ENCODE data around the gene SGMS1.

DNA sequence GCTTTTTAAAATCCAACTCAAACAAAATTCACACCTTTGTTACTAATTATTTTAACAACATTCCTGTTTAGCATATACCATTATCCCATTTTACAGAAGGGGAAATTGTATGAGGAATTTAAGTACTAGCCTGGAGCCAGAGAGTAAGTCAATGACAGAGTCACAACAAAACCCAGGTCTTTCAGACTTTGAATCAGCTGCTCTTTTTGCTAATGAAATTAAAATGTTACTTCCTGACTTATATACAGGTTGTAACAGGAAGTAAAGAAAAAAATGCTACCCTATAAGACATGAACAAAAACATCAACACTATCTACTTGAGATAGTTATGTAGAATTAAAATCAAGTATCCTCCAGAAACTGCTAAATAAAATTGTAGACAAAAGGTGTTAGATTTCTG, 289.9 kb downstream of the SGMS1 start:
- TF ChIP-seq, protein P1, sequence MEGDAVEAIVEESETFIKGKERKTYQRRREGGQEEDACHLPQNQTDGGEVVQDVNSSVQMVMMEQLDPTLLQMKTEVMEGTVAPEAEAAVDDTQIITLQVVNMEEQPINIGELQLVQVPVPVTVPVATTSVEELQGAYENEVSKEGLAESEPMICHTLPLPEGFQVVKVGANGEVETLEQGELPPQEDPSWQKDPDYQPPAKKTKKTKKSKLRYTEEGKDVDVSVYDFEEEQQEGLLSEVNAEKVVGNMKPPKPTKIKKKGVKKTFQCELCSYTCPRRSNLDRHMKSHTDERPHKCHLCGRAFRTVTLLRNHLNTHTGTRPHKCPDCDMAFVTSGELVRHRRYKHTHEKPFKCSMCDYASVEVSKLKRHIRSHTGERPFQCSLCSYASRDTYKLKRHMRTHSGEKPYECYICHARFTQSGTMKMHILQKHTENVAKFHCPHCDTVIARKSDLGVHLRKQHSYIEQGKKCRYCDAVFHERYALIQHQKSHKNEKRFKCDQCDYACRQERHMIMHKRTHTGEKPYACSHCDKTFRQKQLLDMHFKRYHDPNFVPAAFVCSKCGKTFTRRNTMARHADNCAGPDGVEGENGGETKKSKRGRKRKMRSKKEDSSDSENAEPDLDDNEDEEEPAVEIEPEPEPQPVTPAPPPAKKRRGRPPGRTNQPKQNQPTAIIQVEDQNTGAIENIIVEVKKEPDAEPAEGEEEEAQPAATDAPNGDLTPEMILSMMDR (IDR thresholded peaks at IDR 0.05; ENCODE audit: low read depth, low read length, poor library complexity, severe bottlenecking) = no peak
- no peak for TF ChIP-seq EZH2phosphoT487 (IDR thresholded peaks at IDR 0.05; ENCODE audit: borderline replicate concordance, low read length)

Measured in DOHH2 (cell line).